ENCODE results near the gene QTRT2. TPM values are rescaled to one million over a fixed set of nuclear protein-coding genes. Genes with fewer than 3 reads are reported as not detected.

Gene QTRT2
- total RNA-seq, 4 donors from 2014 or later, result 16.4 to 19.7 (median 18.9) TPM

DNA sequence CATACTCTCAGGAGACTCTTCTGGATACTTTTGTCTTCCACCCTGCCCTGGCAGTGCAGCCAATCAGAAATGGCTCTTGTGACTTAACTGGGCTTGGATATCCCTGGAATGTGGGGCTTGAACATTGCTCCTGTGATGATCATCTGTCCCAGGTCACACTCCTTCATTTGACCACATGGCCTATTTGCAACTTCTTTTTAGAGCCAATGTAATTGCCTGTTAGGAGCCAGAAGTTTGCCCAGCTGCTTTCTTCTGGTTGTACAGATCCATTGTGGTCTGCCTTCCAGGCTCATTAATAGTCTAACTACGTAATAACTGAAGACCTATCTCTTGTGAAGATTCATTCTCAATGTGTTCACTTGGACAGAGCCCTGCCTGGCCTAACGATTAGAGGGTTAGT, 29.8 kb downstream of the QTRT2 start:
- H3K27me3 ChIP-seq, result no peaks in the 10 kb centered on the region
- peaks cover 59% of the 10 kb centered on the region for H3K36me3 ChIP-seq
- no peak for DNase-seq (ENCODE audit: low spot score in 2 of 2)
- H3K27ac ChIP-seq, result no peak overlapping the region
- no peaks in the 10 kb centered on the region for H3K9me3 ChIP-seq
- no peak overlapping the region for H3K4me3 ChIP-seq
- TF ChIP-seq POLR2A (IDR thresholded peaks at IDR 0.05), result no peak
- no peak for TF ChIP-seq POLR2AphosphoS5 (IDR thresholded peaks at IDR 0.05)
- no peak for TF ChIP-seq EP300 (IDR thresholded peaks at IDR 0.05)
- TF ChIP-seq, protein P1, sequence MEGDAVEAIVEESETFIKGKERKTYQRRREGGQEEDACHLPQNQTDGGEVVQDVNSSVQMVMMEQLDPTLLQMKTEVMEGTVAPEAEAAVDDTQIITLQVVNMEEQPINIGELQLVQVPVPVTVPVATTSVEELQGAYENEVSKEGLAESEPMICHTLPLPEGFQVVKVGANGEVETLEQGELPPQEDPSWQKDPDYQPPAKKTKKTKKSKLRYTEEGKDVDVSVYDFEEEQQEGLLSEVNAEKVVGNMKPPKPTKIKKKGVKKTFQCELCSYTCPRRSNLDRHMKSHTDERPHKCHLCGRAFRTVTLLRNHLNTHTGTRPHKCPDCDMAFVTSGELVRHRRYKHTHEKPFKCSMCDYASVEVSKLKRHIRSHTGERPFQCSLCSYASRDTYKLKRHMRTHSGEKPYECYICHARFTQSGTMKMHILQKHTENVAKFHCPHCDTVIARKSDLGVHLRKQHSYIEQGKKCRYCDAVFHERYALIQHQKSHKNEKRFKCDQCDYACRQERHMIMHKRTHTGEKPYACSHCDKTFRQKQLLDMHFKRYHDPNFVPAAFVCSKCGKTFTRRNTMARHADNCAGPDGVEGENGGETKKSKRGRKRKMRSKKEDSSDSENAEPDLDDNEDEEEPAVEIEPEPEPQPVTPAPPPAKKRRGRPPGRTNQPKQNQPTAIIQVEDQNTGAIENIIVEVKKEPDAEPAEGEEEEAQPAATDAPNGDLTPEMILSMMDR (IDR thresholded peaks at IDR 0.05), result no peak
- WGBS, result 89% methylated on average over 2 of the region's 2 CpGs
- H3K4me1 ChIP-seq, result no peaks in the 10 kb centered on the region

DNA sequence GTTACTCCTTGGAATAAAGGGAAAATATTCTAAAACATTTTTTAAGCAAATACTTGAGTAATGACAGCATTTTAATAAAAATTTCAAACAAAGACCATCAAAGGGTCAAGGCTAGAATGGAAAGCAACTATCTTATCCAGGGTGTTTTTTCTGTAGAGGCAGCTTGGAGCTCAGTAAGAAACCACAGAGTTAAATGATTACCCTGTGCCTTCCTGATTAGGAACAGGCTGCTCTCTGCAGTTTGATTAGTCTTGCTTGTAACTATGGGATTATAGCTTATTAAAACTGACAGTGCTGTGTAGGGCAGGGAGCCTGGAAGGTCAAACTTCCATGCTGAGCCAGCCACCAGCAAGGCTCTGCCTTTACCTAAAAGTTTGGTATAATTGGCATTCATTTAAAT, 33.1 kb downstream of the QTRT2 start:
- Histone ChIP-seq H3K36me3 (peaks cover 33% of the 10 kb centered on the region), H3K4me1 (peaks cover 9% of the 10 kb centered on the region), H3K27me3 (no peaks in the 10 kb centered on the region), H3K9me3 (no peaks in the 10 kb centered on the region), H3K27ac (no peak overlapping the region), H3K4me3 (no peak overlapping the region)
- no peak for DNase-seq (ENCODE audit: low spot score in 2 of 2)
- TF ChIP-seq POLR2AphosphoS5 (IDR thresholded peaks at IDR 0.05) (no peak), POLR2A (IDR thresholded peaks at IDR 0.05) (no peak), EP300 (IDR thresholded peaks at IDR 0.05) (no peak)
- TF ChIP-seq, protein P1 (IDR thresholded peaks at IDR 0.05), result no peak

DNA sequence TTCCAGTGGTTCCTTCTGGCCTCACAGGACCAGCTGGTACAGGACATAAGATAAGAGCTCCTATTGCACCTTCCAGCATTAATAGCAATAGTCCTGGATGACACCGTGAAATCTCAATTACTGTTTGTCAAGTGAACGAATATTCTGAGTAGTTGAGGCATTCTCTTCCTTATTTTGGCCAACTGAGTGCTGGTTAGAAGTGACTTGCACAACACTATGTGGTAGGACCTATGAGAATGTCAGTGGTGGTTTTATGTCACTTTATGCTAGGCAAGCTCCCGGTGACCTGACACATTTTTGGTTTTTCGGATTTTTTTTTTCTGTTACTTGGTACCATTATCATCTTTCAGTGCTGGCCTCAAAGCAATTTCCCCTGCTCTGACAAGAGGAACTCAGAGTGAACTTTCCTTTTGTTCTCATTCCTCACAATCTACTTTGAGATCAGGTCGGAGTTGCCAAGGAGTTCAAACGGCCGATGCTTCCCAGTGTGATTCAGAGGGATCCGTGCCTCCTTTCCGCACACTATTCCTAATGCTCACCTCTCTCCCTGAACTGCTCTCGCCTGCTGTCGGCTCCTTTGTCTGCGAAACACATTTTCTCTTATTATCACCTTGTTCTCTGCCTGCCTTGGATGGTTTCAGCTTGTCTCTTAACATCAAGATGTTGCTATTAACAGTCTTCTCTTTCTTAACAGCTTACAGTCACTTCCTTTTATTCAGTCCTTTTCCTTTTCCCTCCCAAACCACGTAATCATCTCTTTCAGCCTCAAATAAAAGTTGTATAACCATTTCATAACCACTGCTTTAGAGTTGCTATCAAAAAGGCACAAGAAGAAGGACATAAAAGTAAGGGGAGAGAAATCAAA, 35.8 kb downstream of the QTRT2 start:
- Histone ChIP-seq H3K27ac (no peak overlapping the region), H3K4me3 (no peak overlapping the region), H3K4me1 (peaks cover 9% of the 10 kb centered on the region), H3K9me3 (no peaks in the 10 kb centered on the region), H3K27me3 (no peaks in the 10 kb centered on the region), H3K36me3 (peaks cover 6% of the 10 kb centered on the region)
- DNase-seq (ENCODE audit: low spot score in 2 of 2), result no peak
- 49% methylated on average over 13 of the region's 13 CpGs for WGBS
- TF ChIP-seq EP300 (IDR thresholded peaks at IDR 0.05) (no peak), POLR2A (IDR thresholded peaks at IDR 0.05) (no peak), POLR2AphosphoS5 (IDR thresholded peaks at IDR 0.05) (no peak)
- TF ChIP-seq, protein P1 (IDR thresholded peaks at IDR 0.05), result no peak

DNA sequence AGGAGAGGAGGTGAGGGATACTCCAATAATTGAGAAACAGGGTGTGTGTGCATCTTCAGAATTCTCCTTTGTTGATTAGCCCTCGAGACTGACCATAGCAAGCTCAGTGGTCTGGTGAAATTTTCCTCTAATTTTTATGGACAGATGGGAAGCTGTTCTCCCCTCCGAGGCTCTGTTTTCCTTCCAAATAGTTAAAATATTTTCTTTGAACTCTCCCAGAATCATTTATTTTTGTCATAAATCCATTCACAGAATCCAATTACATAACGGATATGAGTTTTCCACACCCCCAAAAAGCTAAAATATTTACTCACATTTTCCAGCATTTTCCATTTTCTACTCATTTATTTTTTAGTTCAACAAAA, 36.5 kb downstream of the QTRT2 start:
- peaks cover 9% of the 10 kb centered on the region for H3K4me1 ChIP-seq
- peaks cover under 1% of the 10 kb centered on the region for H3K36me3 ChIP-seq
- no peak for DNase-seq (ENCODE audit: low spot score in 2 of 2)
- no peak overlapping the region for H3K4me3 ChIP-seq
- WGBS, result 20% methylated on average over 3 of the region's 3 CpGs
- no peak overlapping the region for H3K27ac ChIP-seq
- no peaks in the 10 kb centered on the region for H3K9me3 ChIP-seq
- TF ChIP-seq, protein P1 (IDR thresholded peaks at IDR 0.05), result no peak
- no peak for TF ChIP-seq POLR2A (IDR thresholded peaks at IDR 0.05)
- no peak for TF ChIP-seq POLR2AphosphoS5 (IDR thresholded peaks at IDR 0.05)
- no peak for TF ChIP-seq EP300 (IDR thresholded peaks at IDR 0.05)
- no peaks in the 10 kb centered on the region for H3K27me3 ChIP-seq

DNA sequence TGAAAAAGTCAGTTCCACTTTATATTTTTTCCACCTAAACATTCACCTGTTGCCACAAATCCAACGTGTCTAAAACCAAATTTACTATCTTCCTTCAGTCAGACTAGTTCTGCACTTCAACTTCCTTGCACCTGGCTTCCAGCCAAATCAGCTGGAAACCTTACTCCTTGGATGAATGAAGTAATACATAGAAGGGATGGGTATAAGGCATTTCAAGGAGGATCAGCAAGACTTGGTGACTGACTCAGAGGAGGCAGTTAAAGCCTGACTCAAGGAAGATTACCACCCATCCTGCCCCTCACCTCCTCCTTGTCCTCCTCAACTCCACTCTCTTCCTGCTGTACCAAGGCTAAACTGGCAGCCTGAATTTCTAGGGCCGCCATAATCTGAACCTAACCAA, 37.1 kb downstream of the QTRT2 start:
- Histone ChIP-seq H3K36me3 (no peaks in the 10 kb centered on the region), H3K4me3 (no peak overlapping the region), H3K4me1 (peaks cover 9% of the 10 kb centered on the region), H3K9me3 (no peaks in the 10 kb centered on the region), H3K27ac (no peak overlapping the region), H3K27me3 (no peaks in the 10 kb centered on the region)
- no peak for TF ChIP-seq EP300 (IDR thresholded peaks at IDR 0.05)
- no peak for TF ChIP-seq POLR2AphosphoS5 (IDR thresholded peaks at IDR 0.05)
- TF ChIP-seq POLR2A (IDR thresholded peaks at IDR 0.05), result no peak
- TF ChIP-seq, protein P1 (IDR thresholded peaks at IDR 0.05), result no peak
- no peak for DNase-seq (ENCODE audit: low spot score in 2 of 2)
- WGBS, result 44% methylated on average over 2 of the region's 2 CpGs

All from suprapubic skin (tissue), 4 donors.